HepG2 (cell line): ENCODE measurements around the gene ARIH2. TPM values are rescaled to one million over a fixed set of nuclear protein-coding genes. Genes with fewer than 3 reads are reported as not detected.

Experiments used
- ATAC-seq: fragments of 200-7000 bp; cut with Tn5 transposase; 3 replicates; pipeline ENCODE4 v1.9.1; 2020; ENCODE audit warnings: mild to moderate bottlenecking, moderate library complexity
- BruUV-seq: library from RNA; stranded (reverse); fragments of 400-500 nt; replicated peaks from 2 replicates; lab custom pipeline; 2021; lab: Mats Ljungman, UMichigan
- CTCF ChIA-PET: fragments of 300-600 bp; formaldehyde crosslinking; extraction: SDS; loops from one replicate; lab custom pipeline; 2021; ENCODE audit warnings: low total read pairs, inconsistent platforms, low intra/inter-chr PET ratio; lab: Yijun Ruan, JAX
- POLR2A ChIA-PET: fragments of 350-600 bp; sonication (Branson Sonifier 250); formaldehyde crosslinking; loops from one replicate; lab custom pipeline; 2020; ENCODE audit warnings: antibody characterized with exemption, inconsistent platforms; lab: Yijun Ruan, JAX
- DNase-seq: peaks from one replicate; pipeline ENCODE4 v3.0.0-alpha.2; 2015; ENCODE audit warnings: low spot score
- FAIRE-seq: peaks from 3 replicates; lab custom pipeline; 2011; peaks lifted over from hg19 to GRCh38; lab: Jason Lieb, UNC
- H2AFZ ChIP-seq: one replicate; pipeline ENCODE4 v1.6.1; 2011; ENCODE audit warnings: low read length, inconsistent platforms
- H3K27ac ChIP-seq: fragments of 300-600 bp; 3 replicates; pipeline ENCODE4 v1.8.0; 2011; ENCODE audit warnings: mixed run types, mild to moderate bottlenecking, mixed read lengths, low read length, inconsistent platforms; ENCODE audit not compliant: insufficient read depth; ENCODE audit errors: extremely low read length
- H3K27me3 ChIP-seq, 2 experiments: fragments of 200-600 bp in 1 of 2; 2 replicates in 1 of 2; 3 replicates in 1 of 2; pipeline versions ENCODE4 v1.6.0 to v1.8.0; 2011; ENCODE audit warnings: low read length in 2 of 2, mild to moderate bottlenecking in 2 of 2, moderate library complexity in 2 of 2, inconsistent platforms in 1 of 2; ENCODE audit not compliant: insufficient read depth in 2 of 2, control insufficient read depth in 1 of 2
- H3K36me3 ChIP-seq, 2 experiments: fragments of 200-600 bp in 1 of 2; replicated peaks in 1 of 2; 2 replicates in 1 of 2; 3 replicates in 1 of 2; pipeline versions ENCODE4 v1.5.1 to v1.8.0; 2011; ENCODE audit warnings: low read length in 2 of 2, inconsistent platforms in 1 of 2; ENCODE audit not compliant: insufficient read depth in 2 of 2, control insufficient read depth in 1 of 2
- H3K4me1 ChIP-seq: 2 replicates; pipeline ENCODE4 v1.5.1; 2012; ENCODE audit warnings: low read length, inconsistent platforms; ENCODE audit not compliant: insufficient read depth
- H3K4me2 ChIP-seq: 2 replicates; pipeline ENCODE4 v1.6.0; 2011; ENCODE audit warnings: low read depth, low read length, inconsistent platforms
- H3K4me3 ChIP-seq, 3 experiments: fragments of 200-600 bp in 1 of 3; sonication (generic), shearing (Covaris generic) in 1 of 3; replicated peaks in 1 of 3; 2 replicates each; pipeline ENCODE4 v1.5.1; 2011 to 2016; ENCODE audit warnings: low read length in 3 of 3, inconsistent platforms in 2 of 3, low read depth in 2 of 3, mild to moderate bottlenecking in 2 of 3, control low read depth in 1 of 3, mixed read lengths in 1 of 3; ENCODE audit not compliant: insufficient read depth in 1 of 3
- H3K79me2 ChIP-seq: one replicate; pipeline ENCODE4 v1.6.1; 2011; ENCODE audit warnings: low read length, inconsistent platforms; ENCODE audit not compliant: insufficient read depth
- H3K9ac ChIP-seq: 2 replicates; pipeline ENCODE4 v1.6.0; 2011; ENCODE audit warnings: mild to moderate bottlenecking, low read depth, low read length, inconsistent platforms; ENCODE audit not compliant: insufficient read depth
- H3K9me3 ChIP-seq: 2 replicates; pipeline ENCODE4 v1.5.1; 2012; ENCODE audit warnings: mild to moderate bottlenecking, low read length
- H4K20me1 ChIP-seq: 2 replicates; pipeline ENCODE4 v1.6.0; 2011; ENCODE audit warnings: inconsistent platforms, mild to moderate bottlenecking, low read length, moderate library complexity; ENCODE audit not compliant: insufficient read depth
- ARID2 ChIP-seq: sonication (generic); formaldehyde crosslinking; IDR thresholded peaks from 2 replicates; pipeline ENCODE4 v1.8.1; 2022; ENCODE audit warnings: mild to moderate bottlenecking, missing genetic modification reagents, borderline replicate concordance
- EEA1 ChIP-seq: sonication (generic); formaldehyde crosslinking; IDR thresholded peaks from 2 replicates; pipeline ENCODE4 v1.5.1; 2020; ENCODE audit warnings: mild to moderate bottlenecking, missing genetic modification reagents, borderline replicate concordance
- FOSL1 ChIP-seq: sonication (generic); formaldehyde crosslinking; IDR thresholded peaks from 2 replicates; pipeline ENCODE4 v1.9.0; 2021; ENCODE audit warnings: missing genetic modification reagents, borderline replicate concordance
- HNRNPLL ChIP-seq: fragments of 200-400 bp; formaldehyde crosslinking; IDR thresholded peaks from 2 replicates; pipeline ENCODE4 v1.6.1; 2017; ENCODE audit warnings: mild to moderate bottlenecking, low read depth, low read length; ENCODE audit not compliant: poor library complexity, severe bottlenecking
- JUN ChIP-seq: sonication (generic); formaldehyde crosslinking; IDR thresholded peaks from 2 replicates; pipeline ENCODE4 v1.4.0; 2020; ENCODE audit warnings: mild to moderate bottlenecking, missing genetic modification reagents
- KLF11 ChIP-seq: IDR thresholded peaks from 2 replicates; pipeline ENCODE4 v1.6.1; 2016; ENCODE audit warnings: missing compliant biosample characterization
- TRIM24 ChIP-seq: sonication (generic); formaldehyde crosslinking; IDR thresholded peaks from 2 replicates; pipeline ENCODE4 v1.8.0; 2022; ENCODE audit warnings: mild to moderate bottlenecking, missing genetic modification reagents
- YEATS2 ChIP-seq: sonication (generic); formaldehyde crosslinking; IDR thresholded peaks from 2 replicates; pipeline ENCODE4 v1.4.0; 2020; ENCODE audit warnings: missing genetic modification reagents, borderline replicate concordance
- ZIK1 ChIP-seq: sonication (generic); formaldehyde crosslinking; IDR thresholded peaks from 2 replicates; pipeline ENCODE4 v1.5.0; 2020; ENCODE audit warnings: mild to moderate bottlenecking, low read depth, missing genetic modification reagents, borderline replicate concordance
- ZNF264 ChIP-seq: sonication (generic); formaldehyde crosslinking; IDR thresholded peaks from 2 replicates; pipeline ENCODE4 v1.4.0; 2020; ENCODE audit warnings: missing genetic modification reagents
- ZNF775 ChIP-seq: sonication (generic); formaldehyde crosslinking; IDR thresholded peaks from 2 replicates; pipeline ENCODE4 v1.4.0; 2020; ENCODE audit warnings: missing genetic modification reagents, mild to moderate bottlenecking, moderate library complexity, borderline replicate concordance
- ZNF788 ChIP-seq: sonication (generic); formaldehyde crosslinking; IDR thresholded peaks from 2 replicates; pipeline ENCODE4 v1.5.0; 2020; ENCODE audit warnings: mild to moderate bottlenecking, missing genetic modification reagents, borderline replicate concordance
- WGBS: methylation state at CpG from one replicate; pipeline ENCODE4 v1.1.6; 2017; ENCODE audit warnings: low lambda C conversion rate; 5-methylcytosine and 5-hydroxymethylcytosine counted together
- in situ Hi-C: cut with HindIII; loops from 2 replicates; pipeline ENCODE4 v1.10.0; 2017; ENCODE audit warnings: low pct_unique_long_range_greater_than_20kb; ENCODE audit not compliant: extremely low pct_ligation_motif_present
- intact Hi-C: fragments of 100-400 bp; cut with micrococcal nuclease; formaldehyde crosslinking; loops from one replicate; pipeline ENCODE4 v1.10.0; 2022; ENCODE audit not compliant: unreplicated experiment
- polyA plus RNA-seq, 8 experiments: library from polyadenylated mRNA; depleted of rRNA in 3 of 8; stranded (reverse) in 7 of 8; unstranded in 1 of 8; fragments of >200 nt; fragmentation: Illumina TruSeq in 4 of 8; extraction: Trizol in 4 of 8; gene quantifications; 2 replicates each; pipeline versions ENCODE4 v1.2.1 to v1.2.3, GENCODE V29; 2011 to 2016; ENCODE audit warnings: low read depth in 4 of 8, missing spikeins in 1 of 8, mixed read lengths in 1 of 8; ENCODE audit not compliant: insufficient read depth in 1 of 8
- total RNA-seq, 5 experiments: library from RNA; depleted of rRNA; stranded (reverse); fragments of >200 nt; fragmentation: Illumina TruSeq; extraction: Trizol; gene quantifications; 2 replicates each; pipeline ENCODE4 v1.2.3, GENCODE V29; 2016; ENCODE audit warnings: low read depth in 1 of 5
- TF ChIP-seq, protein P1 (sequence below): sonication (generic); formaldehyde crosslinking; IDR thresholded peaks from 2 replicates; pipeline ENCODE4 v1.4.0; 2020; ENCODE audit warnings: missing genetic modification reagents, borderline replicate concordance
- TF ChIP-seq, protein P2 (sequence below): sonication (generic); formaldehyde crosslinking; IDR thresholded peaks from 2 replicates; pipeline ENCODE4 v1.9.0; 2022; ENCODE audit warnings: low read depth, missing genetic modification reagents

Gene ARIH2
- total and polyA plus RNA-seq, 2 of the 13 experiments (the other 11 are each of a cell fraction or from before 2014, with no cell fraction given), result 64.8 to 83.3 TPM

DNA sequence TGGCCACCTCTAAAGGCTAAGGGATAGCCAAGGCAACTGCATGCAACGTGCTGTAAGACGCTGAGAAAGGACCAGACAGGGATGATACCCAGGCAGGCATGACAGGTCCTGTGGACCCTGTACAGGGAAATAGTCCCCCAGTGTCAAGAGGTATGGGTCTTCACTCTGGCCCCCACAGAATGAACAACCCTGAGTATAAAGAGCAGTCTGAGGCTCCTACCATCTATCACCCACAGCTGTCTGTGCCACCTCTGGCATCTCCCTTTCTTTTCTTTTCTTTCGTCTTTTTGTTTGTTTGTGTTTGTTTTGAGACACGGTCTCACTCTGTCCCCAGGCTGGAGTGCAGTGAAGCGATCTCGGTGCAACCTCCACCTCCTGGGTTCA is 38.7 kb upstream of the ARIH2 start:
- H3K27me3 ChIP-seq, result no peaks in the 10 kb centered on the region
- ATAC-seq (no peak), FAIRE-seq (no peak), DNase-seq (no peak)
- H4K20me1 ChIP-seq, result no peaks in the 10 kb centered on the region
- no peak overlapping the region for H3K9ac ChIP-seq
- H3K4me3 ChIP-seq, result no peak overlapping the region
- H3K27ac ChIP-seq, result no peak overlapping the region
- H3K36me3 ChIP-seq, result peaks cover 0 to 4% of the 10 kb centered on the region in 2 experiments; a peak in 1 of 5 replicates
- ChIA-PET CTCF (no interaction called here), POLR2A (no interaction called here)
- in situ Hi-C loops, result no loop called here
- no TSS peak for BruUV-seq
- H3K4me1 ChIP-seq, result peaks cover 27% of the 10 kb centered on the region
- WGBS, result 93% methylated on average over 6 of the region's 6 CpGs
- no peaks in the 10 kb centered on the region for H3K79me2 ChIP-seq
- TF ChIP-seq ARID2 (CRISPR knock-in tag) (no peak), ZIK1 (CRISPR knock-in tag) (no peak), EEA1 (no peak), ZNF788 (CRISPR knock-in tag) (no peak), YEATS2 (no peak), JUN (CRISPR knock-in tag) (no peak)
- no peak overlapping the region for H2AFZ ChIP-seq
- no peak overlapping the region for H3K4me2 ChIP-seq
- no peaks in the 10 kb centered on the region for H3K9me3 ChIP-seq
- intact Hi-C loops, result no loop called here

DNA sequence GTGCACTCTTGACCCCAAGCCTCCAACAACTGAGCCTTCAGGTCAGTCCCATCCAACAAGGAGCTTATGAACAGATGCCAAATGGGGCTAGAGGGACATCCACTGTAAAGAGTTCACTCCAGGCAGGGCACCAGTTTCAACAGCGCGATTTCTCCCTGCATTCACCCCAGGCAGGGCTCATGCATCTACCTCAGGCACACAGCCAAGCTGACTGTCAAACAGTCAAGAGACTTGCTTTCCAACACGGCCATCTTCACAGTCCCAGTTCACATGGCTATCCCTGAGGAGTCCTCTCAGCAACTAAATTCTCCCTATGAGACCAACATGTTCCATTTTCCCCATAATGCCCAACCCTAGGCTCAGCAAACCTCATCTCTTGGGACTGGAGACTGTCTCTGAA is 37.6 kb upstream of the ARIH2 start:
- H3K9me3 ChIP-seq, result no peaks in the 10 kb centered on the region

More for the DNA sequence above, 37.6 kb upstream of the ARIH2 start:
- BruUV-seq, result no TSS peak
- intact Hi-C loops (no loop called here), in situ Hi-C loops (no loop called here)
- H3K4me1 ChIP-seq, result peaks cover 37% of the 10 kb centered on the region
- no peak overlapping the region for H3K27ac ChIP-seq
- no peak overlapping the region for H2AFZ ChIP-seq
- no peak overlapping the region for H3K9ac ChIP-seq
- no peak for TF ChIP-seq KLF11 (CRISPR knock-in tag)
- TF ChIP-seq ZNF775 (CRISPR knock-in tag), result no peak
- TF ChIP-seq ZNF264 (CRISPR knock-in tag), result no peak
- TF ChIP-seq, protein P1, sequence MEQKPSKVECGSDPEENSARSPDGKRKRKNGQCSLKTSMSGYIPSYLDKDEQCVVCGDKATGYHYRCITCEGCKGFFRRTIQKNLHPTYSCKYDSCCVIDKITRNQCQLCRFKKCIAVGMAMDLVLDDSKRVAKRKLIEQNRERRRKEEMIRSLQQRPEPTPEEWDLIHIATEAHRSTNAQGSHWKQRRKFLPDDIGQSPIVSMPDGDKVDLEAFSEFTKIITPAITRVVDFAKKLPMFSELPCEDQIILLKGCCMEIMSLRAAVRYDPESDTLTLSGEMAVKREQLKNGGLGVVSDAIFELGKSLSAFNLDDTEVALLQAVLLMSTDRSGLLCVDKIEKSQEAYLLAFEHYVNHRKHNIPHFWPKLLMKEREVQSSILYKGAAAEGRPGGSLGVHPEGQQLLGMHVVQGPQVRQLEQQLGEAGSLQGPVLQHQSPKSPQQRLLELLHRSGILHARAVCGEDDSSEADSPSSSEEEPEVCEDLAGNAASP (CRISPR knock-in tag), result no peak
- TF ChIP-seq FOSL1 (CRISPR knock-in tag), result no peak
- TF ChIP-seq, protein P2, sequence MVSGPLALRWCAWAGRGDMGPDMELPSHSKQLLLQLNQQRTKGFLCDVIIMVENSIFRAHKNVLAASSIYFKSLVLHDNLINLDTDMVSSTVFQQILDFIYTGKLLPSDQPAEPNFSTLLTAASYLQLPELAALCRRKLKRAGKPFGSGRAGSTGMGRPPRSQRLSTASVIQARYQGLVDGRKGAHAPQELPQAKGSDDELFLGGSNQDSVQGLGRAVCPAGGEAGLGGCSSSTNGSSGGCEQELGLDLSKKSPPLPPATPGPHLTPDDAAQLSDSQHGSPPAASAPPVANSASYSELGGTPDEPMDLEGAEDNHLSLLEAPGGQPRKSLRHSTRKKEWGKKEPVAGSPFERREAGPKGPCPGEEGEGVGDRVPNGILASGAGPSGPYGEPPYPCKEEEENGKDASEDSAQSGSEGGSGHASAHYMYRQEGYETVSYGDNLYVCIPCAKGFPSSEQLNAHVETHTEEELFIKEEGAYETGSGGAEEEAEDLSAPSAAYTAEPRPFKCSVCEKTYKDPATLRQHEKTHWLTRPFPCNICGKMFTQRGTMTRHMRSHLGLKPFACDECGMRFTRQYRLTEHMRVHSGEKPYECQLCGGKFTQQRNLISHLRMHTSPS (CRISPR knock-in tag), result no peak
- TF ChIP-seq HNRNPLL, result no peak
- no peak for TF ChIP-seq TRIM24 (CRISPR knock-in tag)
- H4K20me1 ChIP-seq, result no peaks in the 10 kb centered on the region
- H3K36me3 ChIP-seq, result peaks cover 0 to 4% of the 10 kb centered on the region in 2 experiments; a peak in 1 of 5 replicates
- 88% methylated on average over 3 of the region's 3 CpGs for WGBS
- ATAC-seq (no peak), DNase-seq (no peak), FAIRE-seq (no peak)
- no peaks in the 10 kb centered on the region for H3K27me3 ChIP-seq
- H3K79me2 ChIP-seq, result no peaks in the 10 kb centered on the region
- POLR2A ChIA-PET, result interaction anchor here (1.1 kb wide), 1 partner anchor 34 kb away, joined by 3 read pairs; the partner anchor contains the start of gene PRKAR2A
- no peak overlapping the region for H3K4me2 ChIP-seq
- CTCF ChIA-PET, result no interaction called here
- no peak overlapping the region for H3K4me3 ChIP-seq
